GM18526 (cell line): ENCODE results near the gene CLCN5.

Source experiments
- POLR2A ChIP-seq: IDR thresholded peaks from 3 replicates; pipeline ENCODE4 v1.6.1; 2011; ENCODE audit not compliant: insufficient read length; ENCODE audit errors: extremely low read depth

The CLCN5 gene

GRCh38 chrX:50003927-50004326 lies 81.5 kb downstream of the CLCN5 start:
- TF ChIP-seq POLR2A = no peak

- no peak for TF ChIP-seq POLR2A
Observed at GRCh38 chrX:50035126-50035525, 112.7 kb downstream of the CLCN5 start.

- TF ChIP-seq POLR2A = no peak
Observed at GRCh38 chrX:50036426-50036825, 114.0 kb downstream of the CLCN5 start.

GRCh38 chrX:50045823-50046222 lies 123.4 kb downstream of the CLCN5 start:
- no peak for TF ChIP-seq POLR2A

- no peak for TF ChIP-seq POLR2A
Observed at GRCh38 chrX:50049228-50049627, 126.8 kb downstream of the CLCN5 start.

- no peak for TF ChIP-seq POLR2A
Observed at GRCh38 chrX:50054147-50054546, 131.8 kb downstream of the CLCN5 start.

GRCh38 chrX:50066318-50066937 lies 144.0 kb downstream of the CLCN5 start:
- TF ChIP-seq POLR2A = no peak

GRCh38 chrX:50067435-50068284 lies 145.3 kb downstream of the CLCN5 start:
- no peak for TF ChIP-seq POLR2A

- no peak for TF ChIP-seq POLR2A
Observed at GRCh38 chrX:50068285-50068563, 145.8 kb downstream of the CLCN5 start.

- TF ChIP-seq POLR2A = no peak
Observed at GRCh38 chrX:50068893-50069292, 146.5 kb downstream of the CLCN5 start.

- TF ChIP-seq POLR2A = no peak
Observed at GRCh38 chrX:50071494-50071893, 149.1 kb downstream of the CLCN5 start.

GRCh38 chrX:50072110-50072509 lies 149.7 kb downstream of the CLCN5 start:
- no peak for TF ChIP-seq POLR2A

- no peak for TF ChIP-seq POLR2A
Observed at GRCh38 chrX:50073601-50074000, 151.2 kb downstream of the CLCN5 start.

GRCh38 chrX:50075630-50076339 lies 153.4 kb downstream of the CLCN5 start:
- TF ChIP-seq POLR2A = no peak

GRCh38 chrX:50081282-50081889 lies 159.0 kb downstream of the CLCN5 start:
- TF ChIP-seq POLR2A = no peak

GRCh38 chrX:50082741-50083140 lies 160.3 kb downstream of the CLCN5 start:
- no peak for TF ChIP-seq POLR2A
